ENCODE results near the gene RELN.

DNA sequence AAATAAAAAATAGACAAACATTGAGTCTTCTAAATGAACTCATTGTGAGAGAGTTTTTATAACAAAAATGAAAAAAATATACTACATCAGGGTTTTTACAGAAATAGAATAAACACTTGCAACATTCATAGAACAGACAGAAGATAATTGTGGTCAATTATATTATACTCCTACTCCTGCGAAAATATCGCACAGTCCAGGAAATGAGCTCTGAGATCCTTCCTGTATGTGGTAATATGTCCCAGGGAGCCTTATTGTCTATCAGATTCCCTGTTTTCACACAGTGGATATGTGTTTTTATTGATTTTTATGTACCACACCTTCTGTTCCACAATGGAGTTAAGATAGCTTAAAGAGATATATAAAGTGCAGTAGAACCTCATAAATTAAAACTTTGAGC lies 27.5 kb upstream of the RELN start:
- no peak for TF ChIP-seq POLR2A (IDR thresholded peaks at IDR 0.05; ENCODE audit: low read depth)
- TF ChIP-seq, protein P1, sequence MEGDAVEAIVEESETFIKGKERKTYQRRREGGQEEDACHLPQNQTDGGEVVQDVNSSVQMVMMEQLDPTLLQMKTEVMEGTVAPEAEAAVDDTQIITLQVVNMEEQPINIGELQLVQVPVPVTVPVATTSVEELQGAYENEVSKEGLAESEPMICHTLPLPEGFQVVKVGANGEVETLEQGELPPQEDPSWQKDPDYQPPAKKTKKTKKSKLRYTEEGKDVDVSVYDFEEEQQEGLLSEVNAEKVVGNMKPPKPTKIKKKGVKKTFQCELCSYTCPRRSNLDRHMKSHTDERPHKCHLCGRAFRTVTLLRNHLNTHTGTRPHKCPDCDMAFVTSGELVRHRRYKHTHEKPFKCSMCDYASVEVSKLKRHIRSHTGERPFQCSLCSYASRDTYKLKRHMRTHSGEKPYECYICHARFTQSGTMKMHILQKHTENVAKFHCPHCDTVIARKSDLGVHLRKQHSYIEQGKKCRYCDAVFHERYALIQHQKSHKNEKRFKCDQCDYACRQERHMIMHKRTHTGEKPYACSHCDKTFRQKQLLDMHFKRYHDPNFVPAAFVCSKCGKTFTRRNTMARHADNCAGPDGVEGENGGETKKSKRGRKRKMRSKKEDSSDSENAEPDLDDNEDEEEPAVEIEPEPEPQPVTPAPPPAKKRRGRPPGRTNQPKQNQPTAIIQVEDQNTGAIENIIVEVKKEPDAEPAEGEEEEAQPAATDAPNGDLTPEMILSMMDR (IDR thresholded peaks at IDR 0.05) = no peak
